Measurements from ENCODE around the gene NUDT13.

DNA sequence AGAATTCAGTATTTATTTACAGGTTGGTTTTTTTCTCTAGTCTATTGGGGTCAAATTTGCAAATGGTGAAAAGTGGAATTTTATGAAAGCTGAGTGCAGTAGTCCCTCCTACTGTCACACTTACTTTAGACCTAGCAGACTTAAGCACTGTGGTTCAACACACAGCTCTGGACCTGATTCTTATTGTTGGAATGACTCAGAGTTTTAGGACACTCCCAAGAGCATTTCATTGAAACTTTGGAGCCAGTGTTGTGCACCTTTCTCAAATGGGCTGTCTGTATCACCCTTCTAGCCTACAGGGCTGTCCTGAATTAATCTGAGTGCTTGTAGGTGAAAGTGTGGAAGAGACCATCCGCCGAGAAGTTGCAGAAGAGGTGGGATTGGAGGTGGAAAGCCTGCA is 16.1 kb downstream of the NUDT13 start:
- no peak for TF ChIP-seq EZH2 (IDR thresholded peaks at IDR 0.05; ENCODE audit: borderline replicate concordance, low read depth, low read length, severe bottlenecking)
- TF ChIP-seq, protein P1, sequence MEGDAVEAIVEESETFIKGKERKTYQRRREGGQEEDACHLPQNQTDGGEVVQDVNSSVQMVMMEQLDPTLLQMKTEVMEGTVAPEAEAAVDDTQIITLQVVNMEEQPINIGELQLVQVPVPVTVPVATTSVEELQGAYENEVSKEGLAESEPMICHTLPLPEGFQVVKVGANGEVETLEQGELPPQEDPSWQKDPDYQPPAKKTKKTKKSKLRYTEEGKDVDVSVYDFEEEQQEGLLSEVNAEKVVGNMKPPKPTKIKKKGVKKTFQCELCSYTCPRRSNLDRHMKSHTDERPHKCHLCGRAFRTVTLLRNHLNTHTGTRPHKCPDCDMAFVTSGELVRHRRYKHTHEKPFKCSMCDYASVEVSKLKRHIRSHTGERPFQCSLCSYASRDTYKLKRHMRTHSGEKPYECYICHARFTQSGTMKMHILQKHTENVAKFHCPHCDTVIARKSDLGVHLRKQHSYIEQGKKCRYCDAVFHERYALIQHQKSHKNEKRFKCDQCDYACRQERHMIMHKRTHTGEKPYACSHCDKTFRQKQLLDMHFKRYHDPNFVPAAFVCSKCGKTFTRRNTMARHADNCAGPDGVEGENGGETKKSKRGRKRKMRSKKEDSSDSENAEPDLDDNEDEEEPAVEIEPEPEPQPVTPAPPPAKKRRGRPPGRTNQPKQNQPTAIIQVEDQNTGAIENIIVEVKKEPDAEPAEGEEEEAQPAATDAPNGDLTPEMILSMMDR (IDR thresholded peaks at IDR 0.05; ENCODE audit: borderline replicate concordance, extremely low read depth, low read length, poor library complexity, severe bottlenecking) = no peak
